Measurements from ENCODE around the gene ETFDH. TPM values are rescaled to one million over a fixed set of nuclear protein-coding genes. Genes with fewer than 3 reads are reported as not detected.
"Not testable (repeated sequence)": the region's sequence is repeated elsewhere in the genome, so short reads cannot be mapped to it uniquely, and the experiment has no call there.

ETFDH gene
- polyA plus RNA-seq, 4 donors, result 30.7 to 35.9 (median 32.5) TPM

DNA sequence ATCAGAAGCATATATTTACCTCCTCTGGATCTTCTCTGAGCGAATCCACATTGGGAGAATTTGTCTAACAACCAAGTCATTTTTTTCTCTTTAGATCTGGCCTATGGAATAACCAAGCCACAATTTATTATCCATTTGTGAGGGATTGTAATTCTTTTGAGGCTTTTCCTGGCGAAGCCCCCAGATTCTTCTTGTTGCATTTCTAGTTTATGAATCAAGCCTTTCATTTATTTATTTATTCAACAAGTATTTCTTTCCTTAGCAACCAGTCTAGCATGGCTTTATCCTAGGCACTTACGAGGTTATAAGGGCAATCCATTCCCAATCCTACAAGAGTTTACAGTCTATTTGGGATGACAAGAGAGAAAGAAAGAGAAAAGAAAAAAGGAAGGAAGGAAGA lies 78.3 kb downstream of the ETFDH start:
- no peak for DNase-seq (ENCODE audit: low read depth in 4 of 4, low spot score in 3 of 4)

DNA sequence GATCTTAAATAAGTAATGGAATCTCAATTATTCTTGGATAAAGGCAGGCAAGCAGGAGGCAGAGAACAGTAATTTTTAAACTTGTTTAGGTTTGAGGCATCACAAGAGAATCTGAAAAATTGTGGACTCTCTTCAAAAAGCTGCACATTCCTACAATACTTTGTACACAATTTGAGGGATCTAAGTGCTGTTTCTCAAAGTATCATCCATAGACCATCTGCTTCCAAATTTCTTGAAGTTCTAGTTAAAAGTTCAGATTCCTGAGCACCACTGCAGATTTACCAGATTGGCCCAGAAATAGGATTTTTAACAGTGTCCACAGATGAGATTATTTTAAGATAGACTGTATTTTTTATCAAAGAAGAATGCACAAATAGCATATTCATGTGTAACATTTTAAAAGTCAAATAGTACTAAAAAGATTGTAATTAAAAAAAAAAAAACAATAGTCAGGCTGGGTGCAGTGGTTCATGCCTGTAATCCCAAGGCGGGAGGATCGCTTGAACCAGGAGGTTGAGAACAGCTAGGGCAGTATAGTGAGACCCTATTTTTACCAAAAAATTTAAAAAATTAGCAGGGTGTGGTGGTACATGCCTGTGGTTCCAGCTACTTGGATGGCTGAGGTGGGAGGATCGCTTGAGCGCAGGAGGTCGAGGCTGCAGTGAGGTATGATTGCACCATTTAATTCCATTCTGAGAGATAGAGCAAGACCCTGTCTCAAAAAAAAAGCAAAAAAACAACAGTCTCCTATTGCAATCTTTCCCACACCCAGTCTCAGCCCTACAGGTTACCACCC lies 82.5 kb downstream of the ETFDH start:
- no peak for DNase-seq (ENCODE audit: low read depth in 4 of 4, low spot score in 3 of 4)

DNA sequence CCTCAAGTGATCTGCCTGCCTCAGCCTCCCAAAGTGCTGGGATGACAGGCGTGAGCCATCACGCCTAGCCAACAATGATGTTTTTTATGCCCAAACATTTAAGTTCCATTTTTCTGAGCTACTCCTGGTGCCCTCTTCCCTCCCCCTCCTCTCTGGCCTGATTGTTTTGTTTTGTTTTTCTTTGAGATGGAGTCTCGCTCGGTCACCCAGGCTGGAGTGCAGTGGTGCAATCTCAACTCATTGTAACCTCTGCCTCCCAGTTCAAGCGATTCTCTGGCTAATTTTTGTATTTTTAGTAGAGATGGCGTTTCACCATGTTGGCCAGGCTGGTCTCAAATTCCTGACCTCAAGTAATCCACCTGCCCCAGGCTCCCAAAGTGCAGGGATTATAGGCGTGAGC lies 83.7 kb downstream of the ETFDH start:
- not testable (repeated sequence) for DNase-seq (ENCODE audit: low read depth in 4 of 4, low spot score in 3 of 4)

DNA sequence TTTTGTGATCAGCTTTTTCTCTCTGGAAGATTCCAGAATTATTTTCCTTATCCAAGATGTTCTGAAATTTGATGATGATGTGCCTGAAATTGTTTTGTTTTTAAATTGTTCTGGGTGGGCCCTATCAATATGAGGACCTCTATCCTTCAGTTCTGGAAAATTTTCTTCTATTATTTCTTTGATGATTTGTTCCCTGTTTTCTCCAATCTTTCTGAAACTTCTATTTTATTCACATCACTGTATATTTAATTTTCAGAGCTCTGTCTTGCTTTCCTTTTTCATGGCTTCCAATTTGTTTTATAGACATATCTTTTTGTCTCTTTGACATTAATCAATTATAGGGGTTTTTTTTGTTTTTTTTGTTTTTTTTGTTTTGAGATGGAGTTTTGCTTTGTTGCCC lies 84.5 kb downstream of the ETFDH start:
- DNase-seq (ENCODE audit: low read depth in 4 of 4, low spot score in 3 of 4), result no peak

DNA sequence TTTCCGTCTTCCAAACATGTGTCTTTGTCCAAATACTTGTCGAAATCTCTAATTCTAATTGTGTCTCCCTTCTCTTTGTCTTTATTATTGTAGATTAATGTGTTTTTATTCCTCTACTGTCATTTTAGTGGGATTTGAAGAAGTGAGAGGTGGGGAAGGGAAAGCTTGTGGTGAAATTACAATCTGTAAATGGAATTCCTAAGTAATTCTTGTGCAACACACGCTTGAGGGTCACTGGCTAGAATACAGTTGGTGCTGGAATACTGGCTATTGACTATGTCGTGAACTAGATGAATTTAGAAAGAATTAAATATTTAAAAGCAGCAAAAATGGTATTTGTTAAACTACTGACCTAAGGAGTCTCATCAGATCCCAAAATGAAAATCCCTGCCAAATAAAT lies 86.0 kb downstream of the ETFDH start:
- no peak for DNase-seq (ENCODE audit: low read depth in 4 of 4, low spot score in 3 of 4)

DNA sequence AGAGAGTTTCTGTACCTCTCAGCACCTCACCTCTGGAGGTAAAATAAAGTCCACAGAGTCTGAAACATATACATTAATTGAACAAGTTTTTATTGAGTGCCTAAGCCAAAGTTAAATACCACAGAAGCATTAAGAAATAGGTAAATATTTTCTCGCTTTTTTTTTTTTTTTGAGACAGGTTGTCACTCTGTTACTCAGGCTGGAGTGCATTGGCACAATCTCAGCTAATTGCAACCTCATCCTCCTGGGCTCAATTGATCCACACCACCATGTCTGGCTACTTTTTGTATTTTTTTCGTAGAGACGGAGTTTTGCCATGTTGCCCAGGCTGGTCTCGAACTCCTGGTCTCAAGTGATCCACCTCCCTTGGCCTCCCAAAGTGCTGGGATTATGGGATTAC lies 86.6 kb downstream of the ETFDH start:
- DNase-seq (ENCODE audit: low read depth in 4 of 4, low spot score in 3 of 4), result no peak

Other genes starting within 250 kb of the ETFDH start
- gene RXFP1, start 150.4 kb upstream of the ETFDH start, polyA plus RNA-seq (ENCODE audit: insufficient read length in 4 of 4), result under 1 TPM; 0.32 to 0.50 (median 0.35) TPM
- 10 to 100 TPM; 20.3 to 26.0 (median 25.1) TPM for gene C4orf46, start 409 bp upstream of the ETFDH start, polyA plus RNA-seq (ENCODE audit: insufficient read length in 4 of 4)
- gene PPID, start 51.1 kb downstream of the ETFDH start, polyA plus RNA-seq (ENCODE audit: insufficient read length in 4 of 4), result 10 to 100 TPM; 65.4 to 95.8 (median 72.9) TPM
- 10 to 100 TPM; 43.0 to 50.1 (median 49.5) TPM for gene FNIP2, start 96.7 kb downstream of the ETFDH start, polyA plus RNA-seq (ENCODE audit: insufficient read length in 4 of 4)

Data from right renal pelvis (tissue), 4 donors.